Renal cortex interstitium (tissue), 11 donors: Measurements from ENCODE around the gene ZMYND19. TPM values are rescaled to one million over a fixed set of nuclear protein-coding genes. Genes with fewer than 3 reads are reported as not detected.
A peak's percentile ranks its signal among the peaks of the same experiment; 100 is the strongest.
"Not testable (repeated sequence)": the region's sequence is repeated elsewhere in the genome, so short reads cannot be mapped to it uniquely, and the experiment has no call there.

Experiments
- DNase-seq, 11 donors: peaks; one replicate each; pipeline ENCODE4 v3.0.0-alpha.2; 2013; ENCODE audit warnings: low read depth in 9 of 11, low spot score in 4 of 11; ENCODE audit errors: extremely low read depth in 1 of 11
- polyA plus RNA-seq, 3 donors: library from polyadenylated mRNA; unstranded; fragments of 120-200 nt; gene quantifications; one replicate each; pipeline ENCODE4 v1.2.1, GENCODE V29; 2013; ENCODE audit not compliant: insufficient read length in 3 of 3

The ZMYND19 gene
- polyA plus RNA-seq, 3 donors, result 18.9 to 24.3 (median 20.5) TPM

- no peak for DNase-seq
These were observed 14.4 kb downstream of the ZMYND19 start for GRCh38 chr9:137575716-137576411.

GRCh38 chr9:137575364-137575715 lies 15.0 kb downstream of the ZMYND19 start:
- no peak for DNase-seq

- no peak for DNase-seq
These were observed 16.1 kb downstream of the ZMYND19 start for GRCh38 chr9:137574192-137574591.

GRCh38 chr9:137570566-137570965 lies 19.7 kb downstream of the ZMYND19 start:
- DNase-seq, result no peak

- no peak for DNase-seq
These were observed 20.6 kb downstream of the ZMYND19 start for GRCh38 chr9:137569609-137570203.

GRCh38 chr9:137568445-137568844 lies 21.9 kb downstream of the ZMYND19 start:
- not testable (repeated sequence) for DNase-seq

GRCh38 chr9:137564817-137565411 lies 25.4 kb downstream of the ZMYND19 start:
- DNase-seq, result no peak

GRCh38 chr9:137564134-137564533 lies 26.2 kb downstream of the ZMYND19 start:
- no peak for DNase-seq

GRCh38 chr9:137558127-137558526 lies 32.2 kb downstream of the ZMYND19 start:
- no peak for DNase-seq

- no peak for DNase-seq
These were observed 34.1 kb downstream of the ZMYND19 start for GRCh38 chr9:137556069-137556838.

- DNase-seq, result no peak
These were observed 35.1 kb downstream of the ZMYND19 start for GRCh38 chr9:137555179-137555578.

GRCh38 chr9:137554349-137554748 lies 36.0 kb downstream of the ZMYND19 start:
- no peak for DNase-seq

GRCh38 chr9:137553654-137554053 lies 36.7 kb downstream of the ZMYND19 start:
- not testable (repeated sequence) for DNase-seq

- DNase-seq, result no peak
These were observed 38.1 kb downstream of the ZMYND19 start for GRCh38 chr9:137552022-137552768.

GRCh38 chr9:137551264-137552021 lies 38.9 kb downstream of the ZMYND19 start, which contains the start of gene MRPL41:
TSS of gene MRPL41 (plus strand) at chr9:137551879. CDS start at chr9:137552082, 203 bp downstream.
- peak in 9 of 11 donors; percentile 62 to 90 (median 80) for DNase-seq

- not testable (repeated sequence) for DNase-seq
These were observed 39.4 kb downstream of the ZMYND19 start for GRCh38 chr9:137550958-137551263.

- peak in 9 of 11 donors; percentile 53 to 84 (median 82) for DNase-seq
These were observed 40.1 kb downstream of the ZMYND19 start, which contains the start of gene PNPLA7 for GRCh38 chr9:137550231-137550621. TSS of gene PNPLA7 (minus strand) at chr9:137550402. CDS start at chr9:137550197, 205 bp downstream.
